Trophoblast cell (in vitro differentiated cells and primary cell): ENCODE data around the gene DIAPH2.

ENCODE experiments used
- DNase-seq, 2 donors: peaks; one replicate each; pipeline ENCODE4 v3.0.0-alpha.2; 2016
- H2AFZ ChIP-seq: 2 replicates; pipeline ENCODE4 v1.6.1; 2013; ENCODE audit warnings: low read length, moderate library complexity, mild to moderate bottlenecking; ENCODE audit not compliant: insufficient read depth, poor library complexity
- H2AK5ac ChIP-seq: 2 replicates; pipeline ENCODE4 v1.6.1; 2013; ENCODE audit warnings: mild to moderate bottlenecking, low read length
- H2BK120ac ChIP-seq: 2 replicates; pipeline ENCODE4 v1.6.1; 2013; ENCODE audit warnings: low read length, mild to moderate bottlenecking, moderate library complexity; ENCODE audit not compliant: insufficient read depth, poor library complexity
- H2BK12ac ChIP-seq: 2 replicates; pipeline ENCODE4 v1.6.1; 2013; ENCODE audit warnings: mild to moderate bottlenecking, low read length, moderate library complexity
- H2BK5ac ChIP-seq: 2 replicates; pipeline ENCODE4 v1.6.1; 2013; ENCODE audit warnings: low read length, low read depth, moderate library complexity, mild to moderate bottlenecking; ENCODE audit not compliant: poor library complexity
- H3K14ac ChIP-seq: 2 replicates; pipeline ENCODE4 v1.6.1; 2013; ENCODE audit warnings: mild to moderate bottlenecking, low read length
- H3K18ac ChIP-seq: 2 replicates; pipeline ENCODE4 v1.6.1; 2013; ENCODE audit warnings: mild to moderate bottlenecking, low read length
- H3K23ac ChIP-seq: 2 replicates; pipeline ENCODE4 v1.6.1; 2013; ENCODE audit warnings: low read length
- H3K27ac ChIP-seq: 2 replicates; pipeline ENCODE4 v1.5.1; 2013; ENCODE audit warnings: low read depth, mild to moderate bottlenecking, inconsistent platforms, low read length, moderate library complexity
- H3K27me3 ChIP-seq: 2 replicates; pipeline ENCODE4 v1.6.1; 2013; ENCODE audit warnings: inconsistent platforms, mild to moderate bottlenecking, low read length, moderate library complexity; ENCODE audit not compliant: insufficient read depth
- H3K36me3 ChIP-seq, 2 experiments: 1 replicate in 1 of 2; 2 replicates in 1 of 2; pipeline ENCODE4 v1.6.1; 2013; ENCODE audit warnings: low read length in 2 of 2, mild to moderate bottlenecking in 2 of 2, moderate library complexity in 1 of 2; ENCODE audit not compliant: insufficient read depth in 2 of 2, control insufficient read depth in 1 of 2
- H3K4ac ChIP-seq: 2 replicates; pipeline ENCODE4 v1.6.1; 2013; ENCODE audit warnings: low read depth, mild to moderate bottlenecking, low read length, moderate library complexity
- H3K4me1 ChIP-seq, 2 experiments: 1 replicate in 1 of 2; 2 replicates in 1 of 2; pipeline ENCODE4 v1.6.1; 2013; ENCODE audit warnings: low read length in 2 of 2, mild to moderate bottlenecking in 2 of 2, moderate library complexity in 1 of 2; ENCODE audit not compliant: insufficient read depth in 2 of 2, control insufficient read depth in 1 of 2
- H3K4me2 ChIP-seq: 2 replicates; pipeline ENCODE4 v1.6.1; 2013; ENCODE audit warnings: inconsistent platforms, mild to moderate bottlenecking, low read length, moderate library complexity
- H3K4me3 ChIP-seq: 2 replicates; pipeline ENCODE4 v1.5.1; 2013; ENCODE audit warnings: mild to moderate bottlenecking, low read depth, low read length, inconsistent platforms
- H3K79me1 ChIP-seq: one replicate; pipeline ENCODE4 v1.6.1; 2013; ENCODE audit warnings: low read length
- H3K79me2 ChIP-seq: 2 replicates; pipeline ENCODE4 v1.6.1; 2013; ENCODE audit warnings: low read length, mild to moderate bottlenecking; ENCODE audit not compliant: control insufficient read depth, insufficient read depth, poor library complexity
- H3K9ac ChIP-seq: 2 replicates; pipeline ENCODE4 v1.6.1; 2013; ENCODE audit warnings: mild to moderate bottlenecking, low read length
- H3K9me3 ChIP-seq: 2 replicates; pipeline ENCODE4 v1.6.1; 2013; ENCODE audit warnings: low read depth, mild to moderate bottlenecking, control low read depth, inconsistent platforms, low read length; ENCODE audit not compliant: insufficient read depth
- H4K12ac ChIP-seq: 2 replicates; pipeline ENCODE4 v1.6.1; 2013; ENCODE audit warnings: low read depth, mild to moderate bottlenecking, low read length, moderate library complexity
- H4K8ac ChIP-seq: 2 replicates; pipeline ENCODE4 v1.6.1; 2013; ENCODE audit warnings: low read depth, mild to moderate bottlenecking, low read length, moderate library complexity
- H4K91ac ChIP-seq: one replicate; pipeline ENCODE4 v1.6.1; 2013; ENCODE audit warnings: low read depth, mild to moderate bottlenecking, low read length, moderate library complexity
- WGBS: extraction: QIAGEN DNeasy Blood & Tissue Kit; methylation state at CpG from one replicate; pipeline ENCODE4 v1.1.7; 2013; ENCODE audit warnings: missing lambda C conversion rate; ENCODE audit not compliant: insufficient read length, insufficient coverage; ENCODE audit errors: extremely low coverage; 5-methylcytosine and 5-hydroxymethylcytosine counted together

DIAPH2 gene

GRCh38 chrX:96984538-96984937, 299.9 kb downstream of the DIAPH2 start:
- Histone ChIP-seq H3K23ac (no peak overlapping the region), H2AFZ (no peak overlapping the region), H3K9ac (no peak overlapping the region), H2BK12ac (no peak overlapping the region), H4K91ac (no peak overlapping the region), H4K8ac (no peak overlapping the region), H3K9me3 (no peaks in the 10 kb centered on the region), H2BK120ac (no peak overlapping the region), H3K36me3 (no peaks in the 10 kb centered on the region), H3K4me2 (no peak overlapping the region), H2AK5ac (no peak overlapping the region), H2BK5ac (no peak overlapping the region), H3K27ac (no peak overlapping the region), H3K27me3 (no peaks in the 10 kb centered on the region), H3K4ac (no peak overlapping the region), H3K79me2 (no peaks in the 10 kb centered on the region), H3K4me1 (no peaks in the 10 kb centered on the region), H4K12ac (no peak overlapping the region), H3K18ac (no peak overlapping the region), H3K4me3 (no peak overlapping the region), H3K14ac (no peak overlapping the region), H3K79me1 (no peaks in the 10 kb centered on the region)
- no CpG with 5 or more reads among the region's 3 CpGs for WGBS
- DNase-seq: peak in 1 of 2 donors; percentile 9

GRCh38 chrX:96985046-96985445, 300.4 kb downstream of the DIAPH2 start:
- Histone ChIP-seq H3K36me3 (no peaks in the 10 kb centered on the region), H2BK12ac (no peak overlapping the region), H2BK5ac (no peak overlapping the region), H2AFZ (no peak overlapping the region), H3K4me1 (no peaks in the 10 kb centered on the region), H4K91ac (no peak overlapping the region), H3K4ac (no peak overlapping the region), H3K79me1 (no peaks in the 10 kb centered on the region), H3K4me2 (no peak overlapping the region), H3K27ac (no peak overlapping the region), H2BK120ac (no peak overlapping the region), H2AK5ac (no peak overlapping the region), H3K23ac (no peak overlapping the region), H3K27me3 (no peaks in the 10 kb centered on the region), H3K9ac (no peak overlapping the region), H3K18ac (no peak overlapping the region), H4K12ac (no peak overlapping the region), H3K9me3 (no peaks in the 10 kb centered on the region), H3K79me2 (no peaks in the 10 kb centered on the region), H3K4me3 (no peak overlapping the region), H3K14ac (no peak overlapping the region), H4K8ac (no peak overlapping the region)
- peak; percentile 52 to 80 for DNase-seq
- WGBS: no CpG with 5 or more reads among the region's 2 CpGs

DNA sequence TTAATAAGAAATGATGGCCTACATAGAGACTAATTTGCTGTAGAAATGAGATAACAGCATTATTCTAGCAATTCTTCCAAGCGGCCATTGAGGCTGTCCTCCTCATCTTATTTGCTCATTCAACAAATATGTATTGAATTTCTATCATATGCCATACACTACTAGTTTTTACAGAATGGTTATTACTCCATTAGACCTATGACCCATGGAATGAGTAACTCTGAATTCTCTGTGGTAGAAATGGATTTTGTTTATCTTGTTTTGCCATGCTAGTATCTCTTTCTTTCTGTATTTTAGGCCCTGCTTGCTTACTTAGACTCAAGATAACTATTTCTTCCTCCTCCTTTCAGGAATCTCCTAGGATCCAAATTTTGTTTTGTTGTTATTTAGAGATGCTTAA, 302.6 kb downstream of the DIAPH2 start:
- no peak overlapping the region for H3K18ac ChIP-seq
- no peak overlapping the region for H4K8ac ChIP-seq
- H3K36me3 ChIP-seq: no peaks in the 10 kb centered on the region
- H3K9me3 ChIP-seq: no peaks in the 10 kb centered on the region
- H3K4me3 ChIP-seq: no peak overlapping the region
- no peak overlapping the region for H2BK5ac ChIP-seq
- no peak overlapping the region for H2BK120ac ChIP-seq
- peak in 1 of 2 donors; percentile 44 for DNase-seq
- WGBS: no CpG with 5 or more reads among the region's 1 CpG
- no peak overlapping the region for H3K23ac ChIP-seq
- H3K14ac ChIP-seq: no peak overlapping the region
- no peak overlapping the region for H3K4ac ChIP-seq
- no peak overlapping the region for H2AFZ ChIP-seq
- H4K91ac ChIP-seq: no peak overlapping the region
- no peak overlapping the region for H2BK12ac ChIP-seq
- no peak overlapping the region for H3K27ac ChIP-seq
- no peak overlapping the region for H3K4me2 ChIP-seq
- no peak overlapping the region for H4K12ac ChIP-seq
- H3K9ac ChIP-seq: no peak overlapping the region
- H3K79me2 ChIP-seq: no peaks in the 10 kb centered on the region
- no peak overlapping the region for H2AK5ac ChIP-seq
- no peaks in the 10 kb centered on the region for H3K79me1 ChIP-seq
- H3K27me3 ChIP-seq: no peaks in the 10 kb centered on the region
- H3K4me1 ChIP-seq: no peaks in the 10 kb centered on the region

DNA sequence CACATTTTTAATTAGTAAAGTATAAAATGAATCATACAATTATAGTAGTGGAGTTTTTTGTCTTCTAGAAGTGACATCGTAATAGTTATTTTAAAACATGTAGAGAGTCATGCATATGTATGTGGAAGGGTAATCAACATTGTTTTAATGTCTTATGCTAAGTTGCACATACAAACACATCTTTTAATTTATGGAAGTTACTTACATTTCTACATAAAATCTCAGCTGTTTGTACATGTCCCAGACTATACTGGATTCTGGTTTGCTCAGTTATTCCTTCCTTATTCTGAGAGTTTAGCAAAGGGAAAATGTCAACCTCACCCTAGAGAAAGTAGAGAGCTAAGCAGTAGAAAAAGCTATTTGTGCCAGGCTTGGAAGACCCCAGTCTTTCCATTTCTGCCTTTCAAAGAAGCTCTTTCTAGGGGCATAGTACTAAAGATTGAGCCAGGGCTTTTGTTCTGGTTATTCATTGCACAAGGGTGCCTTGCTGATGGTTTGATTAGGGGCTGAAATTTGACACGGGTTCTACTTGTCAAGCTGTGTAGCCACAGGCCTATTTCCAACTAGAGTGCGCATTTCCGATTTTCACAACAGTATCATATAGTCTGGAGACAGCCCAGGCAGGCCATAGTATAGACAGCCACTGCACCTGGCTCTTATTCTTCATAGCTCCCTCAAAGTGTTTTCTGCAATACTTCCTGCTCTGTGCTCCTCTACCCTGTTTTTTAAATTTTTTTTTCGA, 305.4 kb downstream of the DIAPH2 start:
- Histone ChIP-seq H4K12ac (no peak overlapping the region), H3K23ac (no peak overlapping the region), H3K4me2 (no peak overlapping the region), H3K9ac (no peak overlapping the region), H3K36me3 (no peaks in the 10 kb centered on the region), H3K4ac (no peak overlapping the region), H4K8ac (no peak overlapping the region), H3K27me3 (no peaks in the 10 kb centered on the region), H2BK5ac (no peak overlapping the region), H3K79me1 (no peaks in the 10 kb centered on the region), H3K27ac (no peak overlapping the region), H3K79me2 (no peaks in the 10 kb centered on the region), H3K14ac (no peak overlapping the region), H2AFZ (no peak overlapping the region), H3K4me1 (no peaks in the 10 kb centered on the region), H3K18ac (no peak overlapping the region), H2AK5ac (no peak overlapping the region), H3K9me3 (no peaks in the 10 kb centered on the region), H2BK12ac (no peak overlapping the region), H2BK120ac (no peak overlapping the region), H3K4me3 (no peak overlapping the region), H4K91ac (no peak overlapping the region)
- no peak for DNase-seq
- no CpG with 5 or more reads among the region's 5 CpGs for WGBS
